ENCODE results near the gene DGKQ.
A peak's percentile ranks its signal among the peaks of the same experiment; 100 is the strongest.

The DGKQ gene

DNA sequence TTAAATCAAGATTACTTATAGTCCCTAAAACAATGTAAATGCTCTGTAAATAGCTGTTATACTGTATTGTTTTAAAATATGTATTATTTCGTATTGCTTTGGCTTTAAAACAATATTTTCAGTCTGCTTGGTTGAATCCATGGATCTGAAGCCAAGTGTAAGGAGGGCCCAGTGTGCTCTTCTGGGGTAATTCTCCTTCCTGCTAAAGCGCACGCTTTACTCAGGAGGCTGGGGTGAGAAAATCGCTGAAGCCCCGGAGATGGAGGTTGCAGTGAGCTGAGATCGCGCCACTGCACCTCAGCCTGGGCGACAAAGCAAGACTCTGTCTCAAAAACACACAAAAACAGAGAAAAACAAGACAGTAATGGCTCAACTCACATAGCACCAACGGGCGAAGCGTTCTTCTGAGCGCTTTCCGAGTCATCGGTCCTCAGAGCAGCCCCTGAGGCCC lies 13.1 kb upstream of the DGKQ start:
- Histone ChIP-seq H2AFZ (ENCODE audit: insufficient read depth, low read length, poor library complexity) (peak overlapping the region; percentile 83), H3K27me3 (ENCODE audit: insufficient read depth, low read length) (no peaks in the 10 kb centered on the region), H3K79me2 (ENCODE audit: control insufficient read depth, insufficient read depth, low read length, poor library complexity) (no peaks in the 10 kb centered on the region), H3K23ac (ENCODE audit: low read length) (no peak overlapping the region), H3K4me3 (ENCODE audit: low read depth, low read length) (peak overlapping the region; percentile 79), H4K8ac (ENCODE audit: low read depth, low read length) (peak overlapping the region; percentile 86), H3K36me3 (ENCODE audit: control insufficient read depth in 1 of 2, insufficient read depth in 2 of 2, low read length in 2 of 2) (no peaks in the 10 kb centered on the region), H3K14ac (ENCODE audit: low read length) (peak overlapping the region; percentile 52), H3K4me1 (ENCODE audit: control insufficient read depth in 1 of 2, insufficient read depth in 2 of 2, low read length in 2 of 2) (peaks cover 0 to 4% of the 10 kb centered on the region in 2 experiments), H3K27ac (ENCODE audit: low read depth, low read length) (no peak overlapping the region), H2AK5ac (ENCODE audit: low read length) (no peak overlapping the region), H2BK120ac (ENCODE audit: insufficient read depth, low read length, poor library complexity) (peak overlapping the region; percentile 28), H4K12ac (ENCODE audit: low read depth, low read length) (peak overlapping the region; percentile 70), H3K79me1 (ENCODE audit: low read length) (no peaks in the 10 kb centered on the region), H3K9ac (ENCODE audit: low read length) (no peak overlapping the region), H3K4me2 (ENCODE audit: low read length) (peak overlapping the region; percentile 89), H2BK12ac (ENCODE audit: low read length) (no peak overlapping the region), H2BK5ac (ENCODE audit: low read depth, low read length, poor library complexity) (no peak overlapping the region), H4K91ac (ENCODE audit: low read depth, low read length) (peak overlapping the region; percentile 64), H3K4ac (ENCODE audit: low read depth, low read length) (no peak overlapping the region), H3K18ac (ENCODE audit: low read length) (no peak overlapping the region), H3K9me3 (ENCODE audit: insufficient read depth, low read depth, low read length) (no peaks in the 10 kb centered on the region)
- no peak for DNase-seq
- no CpG with 5 or more reads among the region's 14 CpGs for WGBS (ENCODE audit: extremely low coverage, insufficient coverage, insufficient read length)

DNA sequence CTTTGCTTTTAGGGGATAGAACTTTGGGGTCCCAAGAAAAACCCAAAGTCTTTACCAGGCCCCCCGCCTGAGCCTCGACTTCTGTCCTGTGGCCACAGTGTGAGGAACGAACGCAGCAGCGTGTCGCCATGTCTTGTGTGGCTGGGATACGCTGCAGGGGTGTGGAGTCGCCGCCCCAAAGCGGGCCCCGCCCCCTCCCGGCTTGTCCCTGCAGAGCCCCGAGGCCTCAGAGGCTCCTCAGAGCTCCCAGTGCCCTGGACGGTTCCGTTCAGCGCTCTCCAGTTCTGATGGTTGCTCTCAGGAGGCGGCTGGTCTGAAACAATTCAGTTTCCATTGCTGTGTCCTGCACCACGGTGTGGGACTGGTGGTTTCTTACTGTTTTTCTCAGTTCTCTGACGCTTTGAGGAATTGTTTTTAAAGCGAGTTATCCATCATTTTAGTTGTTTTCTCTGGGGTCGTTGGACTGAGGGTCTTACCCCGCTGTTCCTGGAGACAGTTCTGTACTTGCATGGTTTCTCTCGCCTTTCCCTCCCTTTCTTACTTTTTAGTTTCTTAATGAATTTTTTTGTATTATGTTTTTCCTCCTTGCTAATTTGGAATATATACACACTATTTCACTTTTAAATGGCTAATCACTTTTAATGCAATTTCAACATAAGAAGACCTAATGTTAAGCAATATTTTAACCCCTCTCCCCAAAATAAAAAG lies 11.9 kb upstream of the DGKQ start:
- DNase-seq = peak; percentile 45 to 53
- H4K91ac ChIP-seq (ENCODE audit: low read depth, low read length) = no peak overlapping the region
- H2BK120ac ChIP-seq (ENCODE audit: insufficient read depth, low read length, poor library complexity) = no peak overlapping the region
- no peak overlapping the region for H2BK5ac ChIP-seq (ENCODE audit: low read depth, low read length, poor library complexity)
- no peaks in the 10 kb centered on the region for H3K27me3 ChIP-seq (ENCODE audit: insufficient read depth, low read length)
- no peak overlapping the region for H2AK5ac ChIP-seq (ENCODE audit: low read length)
- H3K23ac ChIP-seq (ENCODE audit: low read length) = no peak overlapping the region
- no peak overlapping the region for H3K9ac ChIP-seq (ENCODE audit: low read length)
- no peak overlapping the region for H2BK12ac ChIP-seq (ENCODE audit: low read length)
- H3K79me1 ChIP-seq (ENCODE audit: low read length) = no peaks in the 10 kb centered on the region
- H3K4me1 ChIP-seq (ENCODE audit: control insufficient read depth in 1 of 2, insufficient read depth in 2 of 2, low read length in 2 of 2) = peaks cover 0 to 4% of the 10 kb centered on the region in 2 experiments
- H3K4me2 ChIP-seq (ENCODE audit: low read length) = peak overlapping the region; percentile 42
- H2AFZ ChIP-seq (ENCODE audit: insufficient read depth, low read length, poor library complexity) = peak overlapping the region; percentile 52
- WGBS (ENCODE audit: extremely low coverage, insufficient coverage, insufficient read length) = no CpG with 5 or more reads among the region's 23 CpGs
- H3K36me3 ChIP-seq (ENCODE audit: control insufficient read depth in 1 of 2, insufficient read depth in 2 of 2, low read length in 2 of 2) = no peaks in the 10 kb centered on the region
- no peak overlapping the region for H3K27ac ChIP-seq (ENCODE audit: low read depth, low read length)
- no peak overlapping the region for H3K4ac ChIP-seq (ENCODE audit: low read depth, low read length)
- no peak overlapping the region for H3K4me3 ChIP-seq (ENCODE audit: low read depth, low read length)
- H4K8ac ChIP-seq (ENCODE audit: low read depth, low read length) = no peak overlapping the region
- H3K14ac ChIP-seq (ENCODE audit: low read length) = no peak overlapping the region
- H4K12ac ChIP-seq (ENCODE audit: low read depth, low read length) = no peak overlapping the region
- no peaks in the 10 kb centered on the region for H3K79me2 ChIP-seq (ENCODE audit: control insufficient read depth, insufficient read depth, low read length, poor library complexity)
- no peak overlapping the region for H3K18ac ChIP-seq (ENCODE audit: low read length)
- no peaks in the 10 kb centered on the region for H3K9me3 ChIP-seq (ENCODE audit: insufficient read depth, low read depth, low read length)

DNA sequence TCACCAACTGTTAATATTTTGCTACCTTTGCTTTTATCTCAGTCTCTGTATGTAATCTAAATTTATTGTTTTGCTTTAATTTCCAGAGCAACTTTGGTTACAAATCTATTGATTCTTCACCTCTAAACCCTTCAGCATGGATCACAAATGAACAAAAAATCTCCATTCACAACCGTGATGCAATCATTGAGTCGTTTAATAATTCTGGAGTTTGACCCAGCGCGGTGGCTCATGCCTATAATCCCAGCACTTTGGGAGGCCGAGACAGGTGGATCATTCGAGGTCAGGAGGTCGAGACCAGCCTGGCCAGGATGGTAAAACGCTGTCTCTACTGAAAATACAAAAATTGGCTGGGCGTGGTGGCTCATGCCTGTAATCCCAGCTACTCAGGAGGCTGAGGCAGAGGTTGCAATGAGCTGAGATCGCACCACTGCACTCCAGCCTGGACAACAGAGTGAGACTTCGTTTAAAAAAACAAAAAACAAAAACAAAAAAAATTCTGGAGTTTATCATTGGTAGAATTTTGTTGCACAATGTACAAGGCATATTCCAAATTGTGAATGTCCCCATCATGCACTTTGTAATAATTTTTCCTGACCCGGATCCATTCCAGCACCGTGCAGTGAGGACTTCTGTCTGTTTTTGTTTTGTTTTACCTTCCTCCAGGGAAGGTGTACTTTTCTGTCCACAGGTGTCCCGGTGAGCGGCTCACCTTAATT lies 11.1 kb upstream of the DGKQ start:
- Histone ChIP-seq H3K4ac (ENCODE audit: low read depth, low read length) (no peak overlapping the region), H3K18ac (ENCODE audit: low read length) (no peak overlapping the region), H2BK5ac (ENCODE audit: low read depth, low read length, poor library complexity) (no peak overlapping the region), H3K23ac (ENCODE audit: low read length) (no peak overlapping the region), H2BK120ac (ENCODE audit: insufficient read depth, low read length, poor library complexity) (no peak overlapping the region), H3K27me3 (ENCODE audit: insufficient read depth, low read length) (no peaks in the 10 kb centered on the region), H3K4me3 (ENCODE audit: low read depth, low read length) (no peak overlapping the region), H3K14ac (ENCODE audit: low read length) (no peak overlapping the region), H3K4me1 (ENCODE audit: control insufficient read depth in 1 of 2, insufficient read depth in 2 of 2, low read length in 2 of 2) (peaks cover 2 to 6% of the 10 kb centered on the region in 2 experiments), H3K36me3 (ENCODE audit: control insufficient read depth in 1 of 2, insufficient read depth in 2 of 2, low read length in 2 of 2) (no peaks in the 10 kb centered on the region), H4K8ac (ENCODE audit: low read depth, low read length) (no peak overlapping the region), H3K79me1 (ENCODE audit: low read length) (no peaks in the 10 kb centered on the region), H3K9ac (ENCODE audit: low read length) (no peak overlapping the region), H4K91ac (ENCODE audit: low read depth, low read length) (no peak overlapping the region), H3K4me2 (ENCODE audit: low read length) (no peak overlapping the region), H3K27ac (ENCODE audit: low read depth, low read length) (no peak overlapping the region), H3K9me3 (ENCODE audit: insufficient read depth, low read depth, low read length) (peaks cover 2% of the 10 kb centered on the region), H3K79me2 (ENCODE audit: control insufficient read depth, insufficient read depth, low read length, poor library complexity) (no peaks in the 10 kb centered on the region), H2BK12ac (ENCODE audit: low read length) (no peak overlapping the region), H2AFZ (ENCODE audit: insufficient read depth, low read length, poor library complexity) (peak overlapping the region; percentile 52), H2AK5ac (ENCODE audit: low read length) (no peak overlapping the region), H4K12ac (ENCODE audit: low read depth, low read length) (no peak overlapping the region)
- DNase-seq = peak in 1 of 2 donors; percentile 41
- WGBS (ENCODE audit: extremely low coverage, insufficient coverage, insufficient read length) = no CpG with 5 or more reads among the region's 15 CpGs

DNA sequence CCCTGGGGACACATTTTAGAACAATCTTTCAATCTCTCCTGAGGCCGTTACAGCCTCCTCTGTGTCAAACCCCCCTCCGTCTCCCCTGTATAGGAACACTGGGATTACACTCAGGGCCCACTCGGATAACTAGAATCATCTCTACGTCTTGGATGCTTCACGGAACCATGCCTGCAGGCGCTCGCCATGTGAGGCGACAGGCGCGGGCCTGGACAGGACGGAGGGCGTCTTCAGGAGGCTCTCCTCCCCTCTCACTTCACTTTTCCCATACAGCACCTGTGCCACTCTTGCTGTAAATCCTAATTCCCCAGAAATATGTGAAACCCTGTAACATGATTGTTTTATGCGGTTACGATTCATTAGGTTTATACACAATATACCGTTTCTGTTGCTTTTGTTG lies 9.4 kb upstream of the DGKQ start:
- no peak overlapping the region for H3K18ac ChIP-seq (ENCODE audit: low read length)
- no CpG with 5 or more reads among the region's 15 CpGs for WGBS (ENCODE audit: extremely low coverage, insufficient coverage, insufficient read length)
- no peak overlapping the region for H3K27ac ChIP-seq (ENCODE audit: low read depth, low read length)
- no peaks in the 10 kb centered on the region for H3K79me1 ChIP-seq (ENCODE audit: low read length)
- no peak overlapping the region for H4K8ac ChIP-seq (ENCODE audit: low read depth, low read length)
- H4K12ac ChIP-seq (ENCODE audit: low read depth, low read length) = no peak overlapping the region
- no peak overlapping the region for H2BK12ac ChIP-seq (ENCODE audit: low read length)
- H3K9me3 ChIP-seq (ENCODE audit: insufficient read depth, low read depth, low read length) = peaks cover 2% of the 10 kb centered on the region
- H3K23ac ChIP-seq (ENCODE audit: low read length) = no peak overlapping the region
- no peak overlapping the region for H3K4ac ChIP-seq (ENCODE audit: low read depth, low read length)
- H3K9ac ChIP-seq (ENCODE audit: low read length) = no peak overlapping the region
- no peak overlapping the region for H3K14ac ChIP-seq (ENCODE audit: low read length)
- H2AK5ac ChIP-seq (ENCODE audit: low read length) = no peak overlapping the region
- no peak overlapping the region for H2AFZ ChIP-seq (ENCODE audit: insufficient read depth, low read length, poor library complexity)
- no peaks in the 10 kb centered on the region for H3K79me2 ChIP-seq (ENCODE audit: control insufficient read depth, insufficient read depth, low read length, poor library complexity)
- H2BK120ac ChIP-seq (ENCODE audit: insufficient read depth, low read length, poor library complexity) = no peak overlapping the region
- H3K36me3 ChIP-seq (ENCODE audit: control insufficient read depth in 1 of 2, insufficient read depth in 2 of 2, low read length in 2 of 2) = no peaks in the 10 kb centered on the region
- no peak for DNase-seq
- no peak overlapping the region for H3K4me2 ChIP-seq (ENCODE audit: low read length)
- H2BK5ac ChIP-seq (ENCODE audit: low read depth, low read length, poor library complexity) = no peak overlapping the region
- H3K27me3 ChIP-seq (ENCODE audit: insufficient read depth, low read length) = no peaks in the 10 kb centered on the region
- H4K91ac ChIP-seq (ENCODE audit: low read depth, low read length) = no peak overlapping the region
- H3K4me3 ChIP-seq (ENCODE audit: low read depth, low read length) = no peak overlapping the region
- H3K4me1 ChIP-seq (ENCODE audit: control insufficient read depth in 1 of 2, insufficient read depth in 2 of 2, low read length in 2 of 2) = peaks cover 7 to 12% of the 10 kb centered on the region in 2 experiments

All from trophoblast cell (in vitro differentiated cells and primary cell).